GM12801 (cell line): ENCODE measurements around the gene CEBPE.

Experiments used
- TF ChIP-seq, protein P1 (sequence below): IDR thresholded peaks from one replicate; pipeline ENCODE4 v1.5.1; 2011; ENCODE audit warnings: control low read depth; ENCODE audit not compliant: insufficient read length; ENCODE audit errors: extremely low read depth

The CEBPE gene

DNA sequence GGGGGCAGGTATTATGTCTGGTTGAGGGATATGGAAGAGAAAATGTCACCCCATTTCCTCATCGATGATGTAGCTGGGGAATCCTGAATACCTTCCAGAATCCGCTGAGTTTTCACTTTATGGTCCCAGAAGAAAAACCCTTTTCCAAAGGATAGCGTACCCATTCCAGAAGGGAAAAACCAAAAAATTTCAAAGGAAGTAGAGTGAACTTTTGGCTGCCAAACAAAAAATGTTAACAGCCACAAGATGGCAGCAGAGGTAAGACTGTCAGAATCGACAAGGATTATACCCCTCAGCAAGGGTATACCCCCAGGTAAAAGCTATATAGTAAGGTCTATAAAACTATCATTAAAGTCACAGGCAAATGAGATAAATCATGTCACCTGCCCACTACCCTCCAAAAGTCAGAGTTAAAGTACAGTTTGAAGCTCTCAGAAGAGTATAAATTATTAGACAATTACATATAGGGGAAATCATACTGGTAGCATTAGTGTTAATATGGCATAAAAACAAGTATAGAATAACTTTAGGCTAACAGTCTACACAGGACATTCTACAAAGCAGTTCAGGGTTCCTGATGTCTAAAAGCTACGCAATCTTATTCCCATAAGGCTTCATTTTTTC is 42.2 kb downstream of the CEBPE start:
- TF ChIP-seq, protein P1, sequence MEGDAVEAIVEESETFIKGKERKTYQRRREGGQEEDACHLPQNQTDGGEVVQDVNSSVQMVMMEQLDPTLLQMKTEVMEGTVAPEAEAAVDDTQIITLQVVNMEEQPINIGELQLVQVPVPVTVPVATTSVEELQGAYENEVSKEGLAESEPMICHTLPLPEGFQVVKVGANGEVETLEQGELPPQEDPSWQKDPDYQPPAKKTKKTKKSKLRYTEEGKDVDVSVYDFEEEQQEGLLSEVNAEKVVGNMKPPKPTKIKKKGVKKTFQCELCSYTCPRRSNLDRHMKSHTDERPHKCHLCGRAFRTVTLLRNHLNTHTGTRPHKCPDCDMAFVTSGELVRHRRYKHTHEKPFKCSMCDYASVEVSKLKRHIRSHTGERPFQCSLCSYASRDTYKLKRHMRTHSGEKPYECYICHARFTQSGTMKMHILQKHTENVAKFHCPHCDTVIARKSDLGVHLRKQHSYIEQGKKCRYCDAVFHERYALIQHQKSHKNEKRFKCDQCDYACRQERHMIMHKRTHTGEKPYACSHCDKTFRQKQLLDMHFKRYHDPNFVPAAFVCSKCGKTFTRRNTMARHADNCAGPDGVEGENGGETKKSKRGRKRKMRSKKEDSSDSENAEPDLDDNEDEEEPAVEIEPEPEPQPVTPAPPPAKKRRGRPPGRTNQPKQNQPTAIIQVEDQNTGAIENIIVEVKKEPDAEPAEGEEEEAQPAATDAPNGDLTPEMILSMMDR, result no peak

DNA sequence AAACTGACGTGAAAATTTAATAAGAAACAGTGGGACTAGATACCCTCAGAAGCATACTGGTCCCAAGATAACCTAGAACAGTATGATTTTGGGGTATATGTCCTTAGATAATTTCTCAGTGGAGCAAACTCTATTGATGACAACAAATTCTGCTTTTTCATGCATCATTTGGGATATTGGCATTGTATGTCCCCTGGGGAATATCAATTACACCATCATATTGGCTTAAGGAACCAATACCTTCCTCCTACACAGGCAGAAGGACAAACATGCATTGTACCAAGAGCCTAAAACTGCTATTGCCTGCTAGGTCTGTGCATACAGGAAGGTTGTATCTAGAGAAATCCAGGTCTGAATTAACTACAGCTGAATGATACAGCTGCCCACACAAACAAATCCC is 44.1 kb downstream of the CEBPE start:
- TF ChIP-seq, protein P1, result no peak

DNA sequence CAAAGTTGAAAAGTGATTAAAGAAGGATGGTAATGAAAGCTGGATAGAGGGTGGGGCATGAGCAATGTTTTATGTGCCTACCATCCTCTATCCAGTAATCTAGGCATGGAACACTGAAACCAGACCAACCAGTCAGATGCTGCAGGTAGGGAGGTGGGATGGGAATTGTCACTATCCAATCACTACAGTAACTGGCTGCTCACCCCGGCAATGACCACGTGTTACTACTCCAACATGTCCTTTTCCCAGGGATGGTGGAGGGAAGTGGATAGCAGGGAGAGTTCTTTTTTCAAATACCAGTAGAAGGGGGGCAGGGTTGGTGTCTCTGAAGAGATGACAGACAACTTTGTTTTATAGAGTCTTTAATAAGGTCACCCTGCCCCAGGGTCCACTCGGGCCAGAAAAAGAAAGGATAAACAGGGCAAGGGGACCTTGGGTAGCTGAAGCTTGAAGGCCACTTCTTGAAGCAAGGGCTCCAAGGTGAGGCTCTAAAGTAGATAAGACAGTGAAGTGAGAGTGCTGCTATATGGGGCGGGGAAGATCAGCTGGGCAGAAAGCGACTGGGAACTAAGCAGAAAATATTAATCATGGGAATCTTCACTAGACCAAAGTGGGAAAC is 47.0 kb downstream of the CEBPE start:
- TF ChIP-seq, protein P1, result no peak

DNA sequence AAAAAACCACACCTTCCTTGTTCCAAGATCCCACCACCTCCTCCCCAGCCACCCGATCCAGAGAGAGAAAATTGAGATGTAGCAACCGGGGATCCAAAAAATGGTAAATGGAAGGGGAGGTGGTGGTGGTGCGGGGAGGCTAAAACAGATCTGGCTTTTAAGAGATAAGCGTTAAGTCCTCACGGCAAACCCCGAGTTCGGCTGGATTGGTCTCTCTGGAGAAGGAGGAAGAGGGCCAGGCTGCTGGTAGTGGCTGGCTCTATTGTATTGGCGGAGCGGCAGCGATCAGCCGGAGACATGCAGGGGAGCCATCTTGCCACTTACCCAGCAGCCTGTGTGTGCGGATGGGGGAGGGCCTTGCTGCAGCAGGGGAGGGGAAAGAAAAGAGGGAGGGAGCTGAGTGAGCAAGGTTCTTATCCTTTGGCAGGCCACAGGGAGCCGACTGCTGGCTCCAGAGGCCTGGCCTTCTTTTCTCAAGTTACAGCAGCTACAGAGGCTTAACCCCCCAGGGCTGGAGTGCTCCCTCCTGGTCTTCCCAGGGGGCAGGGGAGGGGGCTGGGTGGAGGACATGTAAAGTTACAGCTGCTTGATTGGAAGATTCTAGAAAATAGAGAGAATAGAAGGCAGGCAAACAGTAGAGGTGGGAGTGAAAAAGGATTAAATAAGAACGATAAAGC is 47.7 kb downstream of the CEBPE start:
- TF ChIP-seq, protein P1, result no peak

DNA sequence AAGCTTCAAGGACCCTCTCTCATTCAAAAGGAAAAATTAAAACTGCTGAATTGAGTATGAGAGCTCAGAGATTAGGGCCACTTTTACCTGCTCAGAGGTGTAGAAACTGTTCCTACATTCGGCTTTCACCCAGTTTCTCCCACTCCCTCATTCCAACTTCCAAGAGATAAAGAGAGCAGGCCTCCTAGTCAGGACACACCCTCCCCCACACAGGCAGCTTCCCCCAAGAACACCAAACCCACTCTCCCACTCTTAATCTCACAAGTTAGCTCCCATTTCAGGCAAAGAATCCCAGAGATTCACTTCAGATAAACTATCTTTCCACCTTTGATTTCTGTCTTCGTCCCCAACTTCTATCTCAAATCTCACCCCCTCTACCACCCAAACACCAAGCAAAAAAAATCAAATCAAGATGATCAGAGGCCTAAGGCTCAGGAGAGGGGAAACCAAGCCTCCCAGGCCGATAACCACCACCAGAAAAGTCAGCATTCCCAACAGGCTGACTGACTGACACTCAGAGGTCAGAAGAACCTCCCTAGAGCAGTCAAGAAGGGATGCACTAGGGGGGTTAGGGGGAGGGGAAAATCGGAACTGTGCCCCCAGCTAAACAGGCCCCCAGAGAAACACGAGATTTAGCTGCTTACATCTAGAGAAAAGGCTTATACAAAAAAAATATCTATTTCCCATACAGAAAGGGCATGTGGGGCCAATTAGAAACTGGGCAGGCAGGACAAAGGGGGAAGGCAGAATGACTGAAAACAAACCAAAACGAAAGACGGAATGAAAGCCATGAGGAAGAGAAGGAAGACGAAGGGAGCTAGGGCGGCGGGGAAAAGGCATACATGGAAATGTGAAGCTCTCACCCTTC is 48.6 kb downstream of the CEBPE start:
- TF ChIP-seq, protein P1, result no peak

DNA sequence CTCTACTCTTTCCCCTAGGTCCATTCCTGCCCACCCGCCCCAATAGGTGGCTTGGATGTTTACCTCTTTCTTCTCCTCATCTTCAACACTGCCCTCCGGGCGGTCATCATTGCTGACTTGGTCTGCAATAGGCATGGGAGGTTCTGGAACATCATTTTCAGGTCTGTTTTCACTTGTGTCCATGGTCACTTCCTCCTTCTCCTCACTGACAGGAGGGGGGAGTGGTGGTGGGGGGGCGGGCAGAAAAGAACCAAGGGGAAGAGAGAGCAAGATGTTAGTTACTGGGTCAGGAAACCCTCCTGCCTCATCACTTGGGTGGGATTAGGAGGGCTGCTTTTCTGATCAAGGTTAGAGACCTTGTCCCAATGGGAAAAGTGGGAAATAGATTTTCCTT is 49.6 kb downstream of the CEBPE start:
- TF ChIP-seq, protein P1, result no peak
